GM10266 (cell line): ENCODE results near the gene NT5C3B.

ENCODE experiments used
- DNase-seq: peaks from one replicate; pipeline ENCODE4 v3.0.0; 2012; ENCODE audit errors: extremely low spot score
- TF ChIP-seq, protein P1 (sequence below): IDR thresholded peaks from 2 replicates; pipeline ENCODE4 v1.5.1; 2012; ENCODE audit warnings: mild to moderate bottlenecking, low read depth; ENCODE audit not compliant: control insufficient read depth, insufficient read depth; ENCODE audit errors: missing control alignments

NT5C3B gene

DNA sequence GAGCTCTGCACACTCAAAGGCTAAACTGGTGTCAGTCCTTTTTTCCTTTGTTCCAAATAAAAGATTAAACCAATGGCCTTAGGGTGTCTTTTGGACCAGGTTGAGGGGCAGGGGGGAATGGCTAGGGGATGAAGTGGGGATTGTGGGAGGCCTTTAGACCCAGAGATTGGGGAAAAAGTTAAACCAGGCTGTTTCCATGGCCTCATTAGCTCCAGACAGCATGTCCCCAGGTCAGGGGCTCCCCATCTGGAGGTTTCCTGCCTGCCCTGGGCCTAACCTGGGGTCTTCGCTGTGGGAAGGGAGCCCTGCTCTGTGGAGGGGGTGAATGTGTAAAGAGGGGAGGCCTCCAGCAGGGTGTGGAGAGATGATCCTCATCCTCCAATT, 12.9 kb downstream of the NT5C3B start:
- no peak for DNase-seq
- TF ChIP-seq, protein P1, sequence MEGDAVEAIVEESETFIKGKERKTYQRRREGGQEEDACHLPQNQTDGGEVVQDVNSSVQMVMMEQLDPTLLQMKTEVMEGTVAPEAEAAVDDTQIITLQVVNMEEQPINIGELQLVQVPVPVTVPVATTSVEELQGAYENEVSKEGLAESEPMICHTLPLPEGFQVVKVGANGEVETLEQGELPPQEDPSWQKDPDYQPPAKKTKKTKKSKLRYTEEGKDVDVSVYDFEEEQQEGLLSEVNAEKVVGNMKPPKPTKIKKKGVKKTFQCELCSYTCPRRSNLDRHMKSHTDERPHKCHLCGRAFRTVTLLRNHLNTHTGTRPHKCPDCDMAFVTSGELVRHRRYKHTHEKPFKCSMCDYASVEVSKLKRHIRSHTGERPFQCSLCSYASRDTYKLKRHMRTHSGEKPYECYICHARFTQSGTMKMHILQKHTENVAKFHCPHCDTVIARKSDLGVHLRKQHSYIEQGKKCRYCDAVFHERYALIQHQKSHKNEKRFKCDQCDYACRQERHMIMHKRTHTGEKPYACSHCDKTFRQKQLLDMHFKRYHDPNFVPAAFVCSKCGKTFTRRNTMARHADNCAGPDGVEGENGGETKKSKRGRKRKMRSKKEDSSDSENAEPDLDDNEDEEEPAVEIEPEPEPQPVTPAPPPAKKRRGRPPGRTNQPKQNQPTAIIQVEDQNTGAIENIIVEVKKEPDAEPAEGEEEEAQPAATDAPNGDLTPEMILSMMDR: no peak

GRCh38 chr17:41822216-41823140, 13.6 kb downstream of the NT5C3B start:
- TF ChIP-seq, protein P1: no peak

GRCh38 chr17:41821776-41822175, 14.3 kb downstream of the NT5C3B start:
- TF ChIP-seq, protein P1: no peak
- no peak for DNase-seq

More at GRCh38 chr17:41822216-41823140, 13.6 kb downstream of the NT5C3B start:
- no peak for DNase-seq

DNA sequence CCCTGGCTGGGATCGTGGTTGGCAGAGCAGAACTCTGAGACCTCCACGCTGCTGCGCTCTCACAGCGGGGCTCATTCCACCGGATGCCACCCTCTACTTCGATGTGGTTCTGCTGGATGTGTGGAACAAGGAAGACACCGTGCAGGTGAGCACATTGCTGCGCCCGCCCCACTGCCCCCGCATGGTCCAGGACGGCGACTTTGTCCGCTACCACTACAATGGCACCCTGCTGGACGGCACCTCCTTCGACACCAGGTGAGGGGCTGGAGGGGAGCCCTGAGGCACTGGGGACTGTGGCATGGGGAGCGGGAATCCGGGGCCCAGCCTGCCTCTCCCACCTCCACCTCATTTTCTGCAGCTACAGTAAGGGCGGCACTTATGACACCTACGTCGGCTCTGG, 18.0 kb downstream of the NT5C3B start:
- TF ChIP-seq, protein P1: no peak
- DNase-seq: no peak

DNA sequence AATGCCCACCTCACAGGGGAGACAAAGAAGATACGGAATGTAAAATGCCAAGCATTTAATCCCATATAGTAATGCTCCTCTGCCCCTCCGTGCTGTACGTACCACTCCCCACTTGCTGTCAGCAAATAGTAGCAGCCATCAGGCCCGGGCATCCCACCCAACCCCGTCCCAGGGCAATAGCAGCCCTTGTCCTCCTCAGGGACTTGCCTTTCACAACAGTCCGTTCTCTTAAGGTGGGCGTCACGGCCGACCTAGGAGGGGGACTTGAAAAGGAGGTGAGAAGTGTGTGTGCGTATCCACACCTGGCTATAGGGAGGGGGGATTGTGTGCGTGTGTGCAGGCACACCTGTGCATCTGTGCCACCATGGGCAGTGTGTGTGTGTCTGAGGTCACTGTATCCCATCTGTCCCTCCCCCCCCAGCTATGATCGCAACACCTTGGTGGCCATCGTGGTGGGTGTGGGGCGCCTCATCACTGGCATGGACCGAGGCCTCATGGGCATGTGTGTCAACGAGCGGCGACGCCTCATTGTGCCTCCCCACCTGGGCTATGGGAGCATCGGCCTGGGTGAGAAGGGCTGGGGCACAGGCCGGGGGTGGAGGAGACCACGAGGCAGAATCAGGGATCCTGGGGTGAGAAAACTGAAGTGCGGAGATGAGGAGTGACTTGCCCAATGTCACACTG, 19.3 kb downstream of the NT5C3B start:
- TF ChIP-seq, protein P1: no peak
- DNase-seq: no peak

GRCh38 chr17:41814195-41814594, 21.8 kb downstream of the NT5C3B start:
- TF ChIP-seq, protein P1: no peak
- no peak for DNase-seq

GRCh38 chr17:41813699-41814124, 22.3 kb downstream of the NT5C3B start:
- DNase-seq: no peak
- TF ChIP-seq, protein P1: no peak
